ENCODE data around the gene PBX2. TPM values are rescaled to one million over a fixed set of nuclear protein-coding genes. Genes with fewer than 3 reads are reported as not detected.

The PBX2 gene
- total RNA-seq, 1 experiment from 2014 or later = 16.7 TPM

DNA sequence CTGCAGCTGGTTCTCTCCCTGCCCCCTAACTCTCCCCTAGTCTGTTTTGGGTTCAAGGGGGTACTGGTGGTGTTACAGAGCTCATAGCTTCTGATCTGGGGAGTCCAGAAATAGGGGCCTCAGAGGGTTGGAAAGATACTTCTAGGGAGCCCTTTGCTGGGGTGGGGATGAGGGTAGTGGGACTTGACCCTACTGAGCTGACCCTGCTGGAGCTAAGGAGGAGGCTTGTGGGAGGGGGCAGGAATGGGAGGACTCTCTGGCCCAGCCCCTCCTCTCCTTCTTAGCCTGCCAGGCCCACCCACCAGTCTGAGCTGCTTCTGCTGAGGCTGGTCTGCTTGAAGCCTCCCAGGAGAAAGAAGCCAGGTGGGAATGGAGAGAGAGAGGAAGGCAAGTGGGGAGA, 25.7 kb downstream of the PBX2 start, which contains the start of gene EGFL8:
Gene EGFL8 (plus strand): TSS at position 301 of the 400 bp plus-strand sequence. CDS start 1,571 bp downstream, outside the sequence.
- peak; percentile 21 for DNase-seq (ENCODE audit: low read depth, low spot score)
- in situ Hi-C loops (cut with HindIII; ENCODE audit: low pct_unique_long_range_greater_than_20kb, low sequenced_read_pairs) = no loop called here

DNA sequence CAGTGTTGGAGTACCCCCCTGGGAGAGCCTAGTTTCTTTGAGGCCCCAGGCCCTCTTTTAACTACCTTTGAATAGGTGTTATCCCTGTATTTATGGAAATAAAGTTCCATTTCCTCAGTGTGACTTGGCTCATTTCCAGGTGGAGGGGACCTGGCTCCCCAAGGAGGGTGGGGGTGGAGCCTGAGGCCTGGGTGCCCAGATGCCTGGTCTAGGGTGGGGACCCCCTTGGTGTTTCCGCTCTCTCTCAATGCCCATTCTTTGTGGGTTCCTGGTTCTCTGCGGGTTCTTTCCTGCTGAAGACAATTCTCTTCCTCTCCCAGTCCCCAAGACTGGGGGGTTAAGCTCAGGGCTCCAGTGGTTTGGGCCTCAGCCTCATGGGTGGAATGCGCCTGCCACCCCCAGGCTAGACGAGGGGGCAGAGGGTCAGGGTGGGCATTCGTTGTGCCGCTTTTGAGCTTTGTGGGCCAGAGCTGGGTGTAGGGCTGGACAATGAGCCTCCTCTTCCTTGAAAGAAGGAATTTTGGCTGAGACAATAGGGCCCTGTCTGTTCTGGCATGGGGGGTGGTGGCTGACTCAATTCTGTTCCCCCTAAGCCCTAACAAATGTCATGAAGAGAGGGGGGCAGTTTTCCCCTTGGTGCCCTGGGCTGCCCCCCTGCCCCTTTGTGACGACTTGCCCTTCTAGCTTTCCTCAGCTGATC, 26.3 kb downstream of the PBX2 start:
- peak; percentile 91 for DNase-seq (ENCODE audit: low read depth, low spot score)
- in situ Hi-C loops (cut with HindIII; ENCODE audit: low pct_unique_long_range_greater_than_20kb, low sequenced_read_pairs) = no loop called here

GRCh38 chr6:32158052-32158451, 31.9 kb downstream of the PBX2 start:
- in situ Hi-C loops (cut with HindIII; ENCODE audit: low pct_unique_long_range_greater_than_20kb, low sequenced_read_pairs) = no loop called here
- DNase-seq (ENCODE audit: low read depth, low spot score) = no peak

- DNase-seq (ENCODE audit: low read depth, low spot score) = no peak
- in situ Hi-C loops (cut with HindIII; ENCODE audit: low pct_unique_long_range_greater_than_20kb, low sequenced_read_pairs) = no loop called here
Observed at GRCh38 chr6:32156891-32157290, 33.1 kb downstream of the PBX2 start.

- DNase-seq (ENCODE audit: low read depth, low spot score) = peak; percentile 64
- in situ Hi-C loops (cut with HindIII; ENCODE audit: low pct_unique_long_range_greater_than_20kb, low sequenced_read_pairs) = no loop called here
Observed at GRCh38 chr6:32154514-32155161, 35.4 kb downstream of the PBX2 start.

- DNase-seq (ENCODE audit: low read depth, low spot score) = peak; percentile 93
- in situ Hi-C loops (cut with HindIII; ENCODE audit: low pct_unique_long_range_greater_than_20kb, low sequenced_read_pairs) = no loop called here
Observed at GRCh38 chr6:32153564-32154513, 36.2 kb downstream of the PBX2 start, which contains the start of gene PPT2. TSS of gene PPT2 (plus strand) at chr6:32154141. CDS start at chr6:32154595, 454 bp downstream.

- DNase-seq (ENCODE audit: low read depth, low spot score) = no peak
- in situ Hi-C loops (cut with HindIII; ENCODE audit: low pct_unique_long_range_greater_than_20kb, low sequenced_read_pairs) = no loop called here
Observed at GRCh38 chr6:32152769-32153563, 37.0 kb downstream of the PBX2 start.

DNA sequence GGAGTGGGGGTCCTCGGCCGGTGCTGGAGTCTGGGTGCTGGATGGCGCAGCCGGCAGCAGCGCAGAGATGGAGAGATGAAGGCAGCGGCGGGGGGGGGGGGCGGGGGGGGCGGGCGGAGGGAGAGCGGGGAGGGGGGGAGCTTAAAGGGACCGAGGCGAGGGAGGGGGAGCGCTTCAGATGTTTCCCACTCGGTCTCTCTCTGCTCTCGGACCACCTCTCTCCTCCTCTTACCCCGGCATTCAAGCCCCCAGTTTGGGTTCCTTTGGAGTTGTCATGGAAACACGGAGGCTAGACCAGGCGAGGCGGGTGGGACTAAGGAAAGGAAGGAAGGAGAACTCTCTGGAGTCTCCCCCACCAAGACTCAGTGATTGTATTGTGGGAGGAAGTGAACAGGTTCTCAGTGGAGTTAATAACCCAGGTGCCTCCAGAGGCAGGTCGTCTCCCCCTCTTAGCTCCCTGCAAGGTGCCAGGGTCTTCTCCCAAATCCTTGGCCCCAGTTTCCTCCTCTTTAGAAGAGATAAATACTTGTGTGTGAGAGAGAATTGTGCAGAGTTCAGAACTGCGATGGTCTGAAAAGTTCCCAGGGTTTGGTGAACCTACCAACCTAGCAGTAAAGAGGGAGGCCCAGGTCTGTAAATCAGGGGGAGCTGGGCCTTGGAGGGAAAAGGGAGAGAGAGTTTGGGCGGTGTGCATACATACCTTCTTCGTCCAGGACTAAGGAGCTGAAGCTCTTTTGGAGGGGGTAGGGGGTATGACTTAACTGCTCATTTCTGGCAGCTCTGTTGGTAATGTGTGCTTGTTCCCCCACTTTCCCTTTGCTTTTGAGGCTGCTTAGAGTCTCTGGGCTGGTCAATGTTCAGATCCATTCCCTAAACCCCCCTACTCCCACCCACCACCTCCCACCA, 37.9 kb downstream of the PBX2 start, which contains the start of gene PRRT1:
Gene PRRT1 (minus strand): TSS at position 77 of the 906 bp plus-strand sequence. CDS start 112 bp downstream, outside the sequence.
- no peak for DNase-seq (ENCODE audit: low read depth, low spot score)
- in situ Hi-C loops (cut with HindIII; ENCODE audit: low pct_unique_long_range_greater_than_20kb, low sequenced_read_pairs) = no loop called here

DNA sequence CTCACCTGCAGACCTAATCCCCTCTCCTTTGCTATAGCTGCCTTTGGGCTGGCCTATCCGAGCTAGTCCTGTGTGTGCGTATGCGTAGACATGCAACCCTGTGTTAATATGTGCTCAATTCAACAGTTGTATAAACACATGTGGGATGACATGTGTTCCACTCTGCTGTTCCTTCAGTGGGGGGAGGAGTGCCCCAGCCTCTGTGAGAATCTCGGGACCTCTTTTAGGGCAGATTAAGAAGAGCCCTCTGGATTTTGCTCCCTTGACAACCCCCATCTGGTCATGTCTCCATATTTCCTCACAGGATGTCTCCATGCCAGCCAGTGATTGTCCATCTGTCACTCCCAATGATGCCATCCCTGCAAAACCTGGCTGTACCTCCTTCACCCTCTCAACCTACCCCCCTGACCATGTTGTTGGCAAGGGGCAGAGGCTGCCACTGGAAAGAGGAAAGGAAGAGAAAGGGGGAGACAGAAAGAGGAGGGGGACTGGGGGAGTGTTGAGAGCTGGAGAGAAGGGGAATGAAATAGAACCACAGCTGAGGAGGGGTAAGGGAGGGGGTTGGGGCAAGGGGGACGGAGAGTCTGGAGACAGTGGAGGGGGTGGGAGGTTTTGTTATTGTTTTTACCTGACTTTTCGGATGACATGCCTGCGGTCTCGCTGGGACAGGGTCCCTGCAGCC, 38.7 kb downstream of the PBX2 start:
- DNase-seq (ENCODE audit: low read depth, low spot score) = no peak
- in situ Hi-C loops (cut with HindIII; ENCODE audit: low pct_unique_long_range_greater_than_20kb, low sequenced_read_pairs) = no loop called here

DNA sequence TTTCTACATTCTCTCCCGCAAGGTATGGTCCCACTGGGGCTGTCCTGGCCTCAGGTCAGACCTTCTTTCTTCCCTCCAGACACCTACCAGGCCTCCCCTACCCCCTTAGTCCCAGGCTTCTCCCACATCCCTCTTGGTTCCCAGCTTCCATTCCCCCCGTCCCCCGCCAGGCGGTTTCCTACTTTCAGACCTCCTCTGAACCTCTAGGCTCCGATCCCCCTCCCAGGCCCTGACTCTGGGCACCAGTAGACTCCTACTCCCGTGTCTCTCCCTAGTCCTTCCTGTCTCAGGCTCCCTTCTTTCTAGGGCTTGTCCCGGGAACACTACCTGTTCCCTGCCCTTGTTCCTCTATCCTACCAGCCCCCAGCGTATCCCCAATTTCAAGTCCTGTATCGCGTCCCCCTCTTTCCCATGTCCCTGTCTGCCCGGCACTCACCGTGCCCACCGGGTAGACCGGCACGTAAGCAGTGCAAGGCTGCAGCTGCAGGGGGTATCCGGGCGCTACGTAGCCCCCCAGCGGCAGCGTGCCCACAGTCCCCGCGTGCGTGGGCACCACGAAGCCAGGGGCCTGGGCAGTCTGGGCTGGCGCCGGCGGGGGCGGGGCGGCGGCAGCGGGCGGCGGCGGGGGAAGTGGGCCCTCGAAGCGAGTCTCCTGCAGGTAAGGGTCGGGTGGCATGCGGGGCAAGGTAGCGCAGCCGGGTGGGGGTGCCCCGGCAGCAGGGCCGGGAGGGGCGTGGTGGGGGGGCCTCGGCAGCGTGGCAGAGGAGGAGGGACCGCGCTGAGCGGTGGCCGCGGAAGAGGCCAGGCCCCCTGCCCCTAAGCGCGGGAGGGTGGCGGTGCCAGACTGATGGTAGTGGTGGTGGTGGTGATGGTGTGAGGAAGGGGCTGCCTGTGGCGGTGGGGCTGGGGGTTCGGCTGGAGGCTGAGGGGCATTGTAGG, 39.8 kb downstream of the PBX2 start:
- no peak for DNase-seq (ENCODE audit: low read depth, low spot score)
- in situ Hi-C loops (cut with HindIII; ENCODE audit: low pct_unique_long_range_greater_than_20kb, low sequenced_read_pairs) = no loop called here

GRCh38 chr6:32149092-32149755, 40.8 kb downstream of the PBX2 start:
- no peak for DNase-seq (ENCODE audit: low read depth, low spot score)
- in situ Hi-C loops (cut with HindIII; ENCODE audit: low pct_unique_long_range_greater_than_20kb, low sequenced_read_pairs) = no loop called here

GRCh38 chr6:32148289-32149091, 41.5 kb downstream of the PBX2 start:
- DNase-seq (ENCODE audit: low read depth, low spot score) = no peak
- in situ Hi-C loops (cut with HindIII; ENCODE audit: low pct_unique_long_range_greater_than_20kb, low sequenced_read_pairs) = no loop called here

DNA sequence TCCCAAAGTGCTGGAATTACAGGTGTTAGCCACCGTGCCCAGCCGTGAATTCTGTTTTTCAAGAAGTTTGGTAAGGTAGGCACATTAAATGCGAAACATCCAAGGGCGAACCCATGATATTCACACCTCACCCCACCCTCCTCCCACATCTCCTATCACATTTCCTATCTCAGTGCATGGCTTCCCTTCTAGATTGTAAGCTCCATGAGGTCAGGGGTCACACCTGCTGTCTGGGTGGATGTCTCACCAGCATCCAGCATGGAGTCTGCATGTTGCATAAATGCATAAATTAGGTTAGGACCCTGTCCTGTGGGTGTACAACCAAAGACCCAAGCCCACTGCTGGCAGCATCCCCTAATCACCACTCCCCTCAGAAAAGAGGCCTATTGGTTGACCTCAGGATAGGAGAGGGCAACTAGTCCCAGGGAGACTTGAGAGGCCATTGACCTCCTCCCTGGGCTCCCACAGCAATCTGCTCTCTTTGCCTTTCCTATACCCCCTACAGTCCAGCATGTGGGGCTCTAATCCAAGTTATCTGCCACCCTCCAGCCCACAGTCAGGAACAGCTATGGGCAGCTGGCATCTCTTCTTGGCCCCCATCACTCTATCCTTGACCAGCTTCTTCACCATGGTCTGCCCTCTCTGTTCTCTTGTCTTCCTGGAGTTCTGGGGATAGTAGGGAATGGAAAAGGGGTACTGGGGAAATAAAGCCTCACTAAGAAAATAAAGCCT, 42.4 kb downstream of the PBX2 start:
- DNase-seq (ENCODE audit: low read depth, low spot score) = no peak
- in situ Hi-C loops (cut with HindIII; ENCODE audit: low pct_unique_long_range_greater_than_20kb, low sequenced_read_pairs) = no loop called here
